GM18951 (cell line): ENCODE measurements around the gene GPR108.

Experiments used
- POLR2A ChIP-seq: IDR thresholded peaks from 4 replicates; pipeline ENCODE4 v1.6.1; 2011; ENCODE audit warnings: mild to moderate bottlenecking; ENCODE audit not compliant: insufficient read length, insufficient read depth; ENCODE audit errors: extremely low read depth
- in situ Hi-C: fragments of 300-500 bp; cut with MboI; formaldehyde crosslinking; loops from one replicate; pipeline ENCODE4 v1.12.0; 2022; ENCODE audit warnings: low sequenced_read_pairs, mixed read lengths, inconsistent platforms; ENCODE audit not compliant: unreplicated experiment

Gene GPR108

GRCh38 chr19:6729573-6730152, 7.7 kb downstream of the GPR108 start:
- in situ Hi-C loops: loop anchor here (10.0 kb wide), 1 partner anchor 205 kb away; no protein-coding TSS in a partner anchor

GRCh38 chr19:6728346-6728745, 9.0 kb downstream of the GPR108 start:
- in situ Hi-C loops: no loop called here
- no peak for TF ChIP-seq POLR2A

More at GRCh38 chr19:6729573-6730152, 7.7 kb downstream of the GPR108 start:
- no peak for TF ChIP-seq POLR2A

- in situ Hi-C loops: no loop called here
- TF ChIP-seq POLR2A: no peak
Measured at GRCh38 chr19:6725513-6726231, 11.7 kb downstream of the GPR108 start.

GRCh38 chr19:6724631-6725492, 12.5 kb downstream of the GPR108 start:
- TF ChIP-seq POLR2A: no peak
- in situ Hi-C loops: no loop called here

GRCh38 chr19:6723738-6724137, 13.6 kb downstream of the GPR108 start:
- in situ Hi-C loops: no loop called here
- no peak for TF ChIP-seq POLR2A

GRCh38 chr19:6723108-6723618, 14.2 kb downstream of the GPR108 start:
- TF ChIP-seq POLR2A: no peak
- in situ Hi-C loops: no loop called here

- in situ Hi-C loops: no loop called here
- TF ChIP-seq POLR2A: no peak
Measured at GRCh38 chr19:6721773-6722172, 15.6 kb downstream of the GPR108 start.

- no peak for TF ChIP-seq POLR2A
- in situ Hi-C loops: no loop called here
Measured at GRCh38 chr19:6721138-6721474, 16.3 kb downstream of the GPR108 start.

- no peak for TF ChIP-seq POLR2A
Measured at GRCh38 chr19:6720369-6721137, 16.8 kb downstream of the GPR108 start, which contains the start of gene C3. Gene C3 (minus strand): TSS chr19:6720650. CDS start chr19:6720589, 61 bp downstream.

GRCh38 chr19:6719992-6720368, 17.4 kb downstream of the GPR108 start:
- TF ChIP-seq POLR2A: no peak
- in situ Hi-C loops: no loop called here

More at GRCh38 chr19:6720369-6721137, 16.8 kb downstream of the GPR108 start, which contains the start of gene C3:
- in situ Hi-C loops: no loop called here

GRCh38 chr19:6719540-6719861, 17.9 kb downstream of the GPR108 start:
- no peak for TF ChIP-seq POLR2A
- in situ Hi-C loops: no loop called here

- in situ Hi-C loops: no loop called here
- TF ChIP-seq POLR2A: no peak
Measured at GRCh38 chr19:6718741-6719539, 18.4 kb downstream of the GPR108 start.
